ENCODE measurements around the gene GAL. TPM values are rescaled to one million over a fixed set of nuclear protein-coding genes. Genes with fewer than 3 reads are reported as not detected.

The GAL gene
- total and polyA plus RNA-seq, 2 of the 8 experiments (the other 6 are each of a cell fraction or from before 2014, with no cell fraction given): 81.8 to 233 TPM

GRCh38 chr11:68694431-68695297, 10.3 kb downstream of the GAL start:
- Histone ChIP-seq H3K18ac (ENCODE audit: extremely low read depth, low read length) (peak overlapping the region; percentile 93), H3K79me1 (ENCODE audit: low read depth, low read length) (no peaks in the 10 kb centered on the region), H3K36me3 (ENCODE audit: control insufficient read depth in 2 of 4, insufficient read depth in 4 of 4, low read length in 3 of 4) (no peaks in the 10 kb centered on the region), H3K9me3 (ENCODE audit: insufficient read depth in 2 of 2, low read depth in 1 of 2, low read length in 1 of 2) (peaks cover 2% of the 10 kb centered on the region in 2 experiments; a peak in 1 of 4 replicates), H4K20me1 (replicated peaks in 1 of 2; ENCODE audit: control insufficient read depth in 1 of 2, insufficient read depth in 2 of 2, low read length in 2 of 2) (no peaks in the 10 kb centered on the region), H2AK5ac (ENCODE audit: low read depth, low read length) (no peak overlapping the region), H3K14ac (ENCODE audit: insufficient read length) (no peak overlapping the region), H3K4me3 (ENCODE audit: extremely low read depth in 1 of 4, insufficient read depth in 2 of 4, low read depth in 3 of 4, low read length in 4 of 4) (peak overlapping the region in 1 of 4 experiments; percentile 39; a peak in 1 of 8 replicates), H3K56ac (replicated peaks; ENCODE audit: insufficient read length, low read depth, low read length) (no peak overlapping the region), H2BK12ac (ENCODE audit: low read depth, low read length) (peak overlapping the region; percentile 71; the same call in 1 of the 2 replicates), H3K4me2 (ENCODE audit: insufficient read depth in 1 of 2, low read depth in 2 of 2, low read length in 2 of 2) (peak overlapping the region; percentile 61 to 62), H4K91ac (replicated peaks; ENCODE audit: insufficient read length, low read length) (no peak overlapping the region), H4K8ac (ENCODE audit: extremely low read depth, insufficient read depth, low read length) (no peak overlapping the region), H2AFZ (ENCODE audit: low read length) (no peak overlapping the region), H3K27me3 (replicated peaks in 1 of 4; ENCODE audit: control insufficient read depth in 3 of 4, extremely low read depth in 1 of 4, insufficient read depth in 3 of 4, low read length in 3 of 4) (no peaks in the 10 kb centered on the region), H2BK20ac (ENCODE audit: low read length) (peak overlapping the region; percentile 74; the same call in 1 of the 2 replicates), H3K9ac (replicated peaks in 1 of 4; ENCODE audit: extremely low read depth in 1 of 4, low read depth in 3 of 4, low read length in 3 of 4) (no peak overlapping the region), H2BK15ac (ENCODE audit: low read length) (no peak overlapping the region), H2BK5ac (ENCODE audit: low read depth, low read length) (peak overlapping the region; percentile 88; the same call in 1 of the 2 replicates), H3K4me1 (replicated peaks in 1 of 4; ENCODE audit: control insufficient read depth in 3 of 4, insufficient read depth in 4 of 4, low read length in 3 of 4) (peaks cover 5 to 27% (median 10%) of the 10 kb centered on the region in 4 experiments; a peak in 6 of 7 replicates), H4K5ac (ENCODE audit: insufficient read length, low read depth, low read length) (peak overlapping the region; percentile 32), H3K23ac (ENCODE audit: insufficient read length) (no peak overlapping the region), H3K4ac (replicated peaks; ENCODE audit: insufficient read length, low read depth, low read length) (no peak overlapping the region), H2BK120ac (replicated peaks; ENCODE audit: low read depth, low read length) (peak overlapping the region; percentile 86), H3K27ac (ENCODE audit: low read depth, low read length) (no peak overlapping the region), H3K23me2 (ENCODE audit: low read depth, low read length) (0 out of 2 replicates have a peak, but pooled peaks cover 1% of the 10 kb centered on the region), H3K79me2 (ENCODE audit: control insufficient read depth in 1 of 2, insufficient read depth in 2 of 2, low read length in 2 of 2) (no peaks in the 10 kb centered on the region)
- ChIA-PET POLR2A (ENCODE audit: partially characterized antibody) (interaction anchor here (0.6 to 3.1 kb wide), 7 partner anchors 8 to 55 kb away, joined by 3 to 13 read pairs (median 4); no protein-coding TSS in a partner anchor), CTCF (ENCODE audit: partially characterized antibody) (no interaction called here)
- peak; percentile 44; the same call in 1 of the 2 replicates for TF ChIP-seq SP1 (IDR thresholded peaks at IDR 0.05; ENCODE audit: low read depth, low read length)
- TF ChIP-seq RBBP5 (IDR thresholded peaks at IDR 0.05; ENCODE audit: borderline replicate concordance, low read depth, low read length): no peak
- peak; percentile 61 for TF ChIP-seq ASH2L (IDR thresholded peaks at IDR 0.05; ENCODE audit: low read length)
- TF ChIP-seq SIN3A (conservative IDR thresholded peaks at IDR 0.05 in 1 of 2, IDR thresholded peaks at IDR 0.05 in 1 of 2; ENCODE audit: low read depth in 1 of 2, low read length in 2 of 2): peak in 1 of 2 experiments; percentile 52; a peak in 1 of 4 replicates
- TF ChIP-seq CHD1 (IDR thresholded peaks at IDR 0.05; ENCODE audit: low read depth, low read length): no peak
- no peak for TF ChIP-seq TAF7 (optimal IDR thresholded peaks at IDR 0.05; ENCODE audit: borderline replicate concordance, low read depth, low read length)
- TF ChIP-seq PHF8 (conservative IDR thresholded peaks at IDR 0.05; ENCODE audit: low read depth, low read length): no peak
- 46% methylated on average over 5 of the region's 5 CpGs; no CpG with 5 or more reads in 1 of the 2 experiments for WGBS, 2 experiments (ENCODE audit: extremely low coverage in 1 of 2, insufficient coverage in 1 of 2, insufficient read length in 1 of 2, insufficient replicate concordance in 2 of 2, low coverage in 1 of 2, low lambda C conversion rate in 2 of 2, missing lambda C conversion rate in 1 of 2)
- peak; percentile 98 for FAIRE-seq
- DNase-seq (ENCODE audit: low read depth in 1 of 2, low spot score in 2 of 2): no peak
